Activated naive CD4-positive, alpha-beta T cell treated with Interleukin-2 at 50 U/mL for 16 hours (primary cell): ENCODE results near the gene THRB.

Source experiments
- DNase-seq: peaks from one replicate; pipeline ENCODE4 v3.0.0-alpha.2; 2020

The THRB gene

DNA sequence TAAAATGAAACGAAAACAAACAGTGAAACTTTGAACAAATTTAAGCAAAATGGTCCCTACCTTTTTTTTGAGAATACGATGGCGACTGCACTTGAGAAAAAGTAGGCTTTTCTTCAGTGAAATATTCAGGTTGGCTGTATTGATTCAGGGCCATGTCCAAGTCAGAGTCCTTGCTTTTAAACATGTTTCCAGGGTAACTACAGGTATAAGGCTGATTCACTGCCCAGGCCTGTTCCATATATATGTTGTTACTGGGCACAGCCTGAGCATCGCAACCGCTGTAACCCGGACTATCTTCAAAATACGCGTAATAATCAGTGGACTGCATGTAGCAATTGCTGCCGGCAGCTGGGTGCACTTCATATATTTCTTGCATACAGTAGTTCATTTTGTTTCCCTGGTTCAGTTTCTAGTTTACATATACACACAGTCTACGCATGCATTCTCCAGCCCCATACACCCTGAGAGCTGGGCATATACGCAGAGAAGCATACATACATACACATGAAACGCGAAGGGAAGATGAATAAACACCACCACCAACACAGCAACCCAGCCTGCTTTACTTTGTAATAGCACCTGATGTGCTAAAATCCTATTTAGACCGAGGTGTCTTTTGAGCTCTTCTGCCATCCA, 329.6 kb downstream of the THRB start:
- no peak for DNase-seq

DNA sequence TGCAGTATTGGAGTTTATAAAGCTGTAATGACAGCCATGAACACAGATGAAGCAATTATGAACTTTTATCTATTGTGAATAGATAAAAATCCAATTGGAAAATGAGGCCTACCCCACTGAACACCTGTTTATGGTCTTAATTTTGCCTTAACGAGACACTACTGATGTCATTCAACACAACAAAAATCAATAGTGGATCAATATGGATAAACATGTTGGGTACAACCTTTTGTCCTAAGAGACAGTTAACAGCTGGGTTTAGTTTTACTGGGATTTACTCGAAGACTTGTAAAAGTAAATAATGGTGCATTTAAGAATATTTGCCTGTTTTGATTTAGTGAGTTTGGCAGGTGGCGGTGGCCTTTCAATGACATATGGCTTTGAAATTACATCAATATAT, 331.7 kb downstream of the THRB start:
- DNase-seq = no peak

DNA sequence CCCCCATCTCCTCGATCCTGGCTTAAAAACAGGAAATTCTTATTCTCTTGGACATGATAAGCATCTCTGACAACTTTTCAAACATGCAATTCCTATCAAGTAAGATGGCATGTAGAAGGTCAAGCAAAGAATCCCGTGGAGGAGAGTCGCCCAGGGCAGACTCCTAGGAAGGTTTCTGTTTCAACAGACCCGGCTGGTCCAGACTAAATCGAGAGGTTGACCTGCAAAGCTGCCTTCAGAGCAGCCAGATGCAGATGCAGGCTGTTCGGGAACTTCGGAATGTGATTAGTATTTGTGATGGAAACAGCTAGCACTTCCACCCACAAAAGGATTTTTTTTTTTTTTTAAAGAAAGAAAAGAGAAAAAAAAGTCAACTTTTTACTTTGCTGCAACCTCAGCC, 332.8 kb downstream of the THRB start:
- DNase-seq = no peak

DNA sequence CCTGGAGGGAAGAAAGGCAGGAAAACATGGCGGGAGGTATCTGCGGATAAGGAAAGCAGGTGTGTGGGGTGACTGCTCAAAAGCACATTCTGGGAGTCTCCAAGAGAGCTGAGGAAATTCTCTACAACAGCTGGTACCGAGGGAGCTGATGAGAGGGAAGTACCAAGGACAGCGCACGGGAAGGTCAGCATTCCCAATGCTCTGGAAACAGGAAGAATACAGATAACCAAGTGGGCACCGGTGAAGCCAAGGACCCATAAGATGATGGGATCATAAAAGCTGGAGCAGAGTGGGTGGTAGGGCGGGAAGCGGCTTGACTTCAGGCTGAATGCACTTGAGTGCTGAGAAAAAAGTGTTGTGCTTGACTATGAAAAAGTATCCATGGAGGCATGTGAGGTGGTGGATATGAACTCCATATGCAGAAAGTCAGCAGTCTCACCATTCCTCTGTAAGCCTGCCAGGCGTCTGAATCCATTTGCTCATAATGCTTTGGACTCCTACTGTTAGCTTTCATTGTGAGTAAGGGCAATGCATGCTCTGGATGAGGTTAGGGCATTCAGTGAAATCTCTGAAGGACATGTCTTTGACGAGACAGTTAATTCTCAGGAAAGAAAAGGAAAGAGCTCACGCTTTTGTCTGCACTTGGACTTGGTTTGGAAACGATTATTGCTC, 334.1 kb downstream of the THRB start:
- DNase-seq = no peak

DNA sequence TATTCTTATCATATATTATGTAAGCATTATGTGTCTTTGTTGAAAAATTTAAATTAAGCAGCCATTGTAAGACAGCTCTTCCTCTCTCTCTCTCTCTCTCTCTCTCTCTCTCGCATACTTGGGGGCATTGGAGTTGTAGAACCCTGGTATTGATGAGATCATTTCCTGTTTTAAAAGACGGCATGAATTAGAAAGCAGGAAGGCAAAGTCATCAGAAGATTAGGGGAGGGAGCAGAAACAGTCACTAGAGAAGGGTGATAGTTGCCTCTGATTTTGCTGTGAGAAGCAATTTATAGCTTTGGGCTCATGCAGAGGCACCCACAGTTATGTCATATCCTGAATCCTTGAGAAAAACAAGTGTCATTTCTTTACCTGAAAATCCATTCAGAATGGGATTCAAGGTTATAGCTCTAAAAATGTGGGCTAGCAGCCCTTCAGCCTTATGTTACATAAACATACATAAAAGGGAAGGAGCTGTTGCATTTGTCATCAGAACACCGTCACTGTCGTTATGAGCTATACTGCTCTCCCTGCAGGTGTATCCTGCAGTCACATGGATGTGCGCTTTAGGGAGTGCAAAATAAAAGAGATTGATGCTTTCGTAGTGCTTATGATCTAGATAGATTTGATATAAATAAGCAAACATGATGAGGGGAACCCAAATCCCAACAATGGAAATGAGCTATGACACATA, 335.7 kb downstream of the THRB start:
- no peak for DNase-seq

GRCh38 chr3:24157106-24157505, 337.5 kb downstream of the THRB start:
- DNase-seq = no peak

DNA sequence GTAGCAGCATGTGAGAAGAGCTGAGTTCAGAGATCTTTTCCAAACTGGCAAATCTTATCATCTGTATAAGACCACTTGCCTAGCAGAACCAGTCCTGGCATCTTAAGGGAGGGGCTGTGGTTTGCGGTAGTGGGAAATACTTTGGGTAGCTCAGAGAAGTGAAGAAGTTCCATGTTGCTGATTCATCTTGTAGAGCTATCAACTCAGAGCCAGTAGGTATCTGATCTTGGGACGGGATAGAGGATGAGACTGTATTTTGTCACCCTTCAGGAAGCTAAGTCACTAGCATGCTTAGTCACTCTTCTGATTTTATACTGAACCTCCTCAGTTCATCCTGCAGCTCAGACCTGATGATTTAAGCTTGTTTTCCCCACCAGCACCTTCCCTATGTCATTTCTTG, 338.2 kb downstream of the THRB start:
- DNase-seq = no peak

DNA sequence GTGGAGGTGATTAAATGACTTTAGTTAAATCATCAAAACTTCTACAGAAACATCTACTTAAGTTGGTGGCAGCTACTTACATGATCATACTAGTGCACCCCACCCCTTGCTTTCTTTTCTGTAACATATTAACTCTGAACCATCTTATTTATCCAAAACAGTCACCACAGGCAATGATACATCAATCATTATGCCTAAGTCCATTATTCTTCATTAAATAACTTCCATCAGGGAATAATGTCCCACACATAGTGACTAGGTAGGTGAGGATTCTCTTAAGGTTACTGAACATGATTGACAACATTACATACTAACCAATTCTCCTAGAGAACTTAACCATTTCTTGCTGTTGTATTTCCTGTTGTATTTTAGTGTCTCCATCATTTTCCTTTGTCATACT, 339.4 kb downstream of the THRB start:
- no peak for DNase-seq

DNA sequence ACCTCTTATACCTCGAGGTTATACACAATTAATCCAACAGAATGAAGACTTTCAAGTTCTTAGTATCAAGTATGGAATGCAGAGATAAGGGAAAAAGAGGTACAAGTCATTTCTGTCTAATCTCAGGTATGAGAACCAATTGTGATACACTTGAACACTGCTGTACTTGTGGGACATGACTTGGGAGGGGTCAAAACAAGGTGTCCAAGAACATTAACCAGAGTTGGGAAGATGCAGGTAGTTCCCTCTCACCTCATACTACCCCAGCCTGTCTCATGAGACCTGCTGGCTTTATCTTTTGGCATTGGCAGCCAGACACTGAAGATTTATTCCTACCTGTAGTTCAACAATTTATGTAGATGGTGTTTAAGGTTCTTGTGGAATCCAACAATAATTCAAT, 339.9 kb downstream of the THRB start:
- DNase-seq = no peak

- no peak for DNase-seq
Observed at GRCh38 chr3:24154013-24154695, 340.5 kb downstream of the THRB start.

DNA sequence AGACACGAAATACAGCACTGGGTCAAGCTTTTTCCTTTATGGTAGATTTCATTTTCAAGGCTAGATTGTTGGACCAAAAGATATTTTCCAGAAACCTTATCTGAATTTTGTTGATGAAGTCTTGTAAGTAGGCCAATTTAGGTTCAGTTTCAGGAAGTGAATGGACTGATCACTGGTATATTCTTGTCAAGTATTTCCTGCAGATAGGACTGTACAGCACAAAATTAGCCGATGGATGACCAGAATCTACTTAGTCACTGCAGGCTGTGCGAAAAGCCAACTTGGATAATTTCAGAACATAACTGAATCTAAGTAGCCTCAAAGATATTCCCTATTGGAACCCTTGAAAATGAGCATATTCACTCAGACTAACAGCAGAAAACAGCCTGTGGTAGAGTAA, 343.1 kb downstream of the THRB start:
- no peak for DNase-seq

GRCh38 chr3:24149032-24149431, 345.6 kb downstream of the THRB start:
- no peak for DNase-seq

GRCh38 chr3:24145981-24146822, 348.4 kb downstream of the THRB start:
- no peak for DNase-seq

DNA sequence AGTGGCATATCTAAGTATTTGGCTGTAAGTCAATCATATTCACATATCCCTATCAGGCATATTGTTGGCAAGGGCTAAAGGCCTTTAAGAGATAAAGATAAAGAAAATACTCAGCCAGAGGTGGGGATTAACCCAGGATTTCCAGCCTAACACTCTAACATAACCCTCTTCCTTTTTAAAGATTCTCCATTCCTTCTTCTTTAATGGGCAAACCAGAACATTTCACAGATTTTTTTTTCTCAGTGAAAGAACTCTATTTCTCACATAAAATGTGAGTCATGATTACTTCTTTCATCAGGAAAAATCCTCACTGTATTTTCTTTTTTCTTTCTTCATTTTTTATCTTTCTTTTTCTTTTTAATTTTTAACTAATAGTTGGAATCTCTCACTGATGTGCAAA, 349.2 kb downstream of the THRB start:
- DNase-seq = no peak

GRCh38 chr3:24142127-24142526, 352.5 kb downstream of the THRB start:
- DNase-seq = no peak

GRCh38 chr3:24141548-24141947, 353.1 kb downstream of the THRB start:
- no peak for DNase-seq

- no peak for DNase-seq
Observed at GRCh38 chr3:24139463-24140412, 354.9 kb downstream of the THRB start.

- DNase-seq = no peak
Observed at GRCh38 chr3:24138876-24139256, 355.8 kb downstream of the THRB start.

- DNase-seq = no peak
Observed at GRCh38 chr3:24137958-24138875, 356.4 kb downstream of the THRB start.

- DNase-seq = no peak
Observed at GRCh38 chr3:24137334-24137733, 357.3 kb downstream of the THRB start.
